T-cell (primary cell): ENCODE measurements around the gene PCK2. TPM values are rescaled to one million over a fixed set of nuclear protein-coding genes. Genes with fewer than 3 reads are reported as not detected.

ENCODE experiments used
- ATAC-seq, 4 experiments: fragments of 200-7000 bp in 3 of 4; fragments of 150-1000 bp in 1 of 4; cut with Tn5 transposase; replicated peaks in 1 of 4; 1 replicate in 3 of 4; 2 replicates in 1 of 4; pipeline ENCODE4 v1.10.0; 2021; ENCODE audit warnings: moderate library complexity in 3 of 4, mild to moderate bottlenecking in 2 of 4, moderate number of reproducible peaks in 1 of 4
- CTCF ChIA-PET, 2 donors: fragments of 300-600 bp; sonication (Branson Sonifier 250); formaldehyde crosslinking; loops; one replicate each; lab custom pipeline; 2022; ENCODE audit warnings: antibody characterized with exemption in 2 of 2; lab: Charles Lee
- POLR2A ChIA-PET, 2 donors: fragments of 300-600 bp; sonication (Branson Sonifier 250); formaldehyde crosslinking; loops; one replicate each; lab custom pipeline; 2022; ENCODE audit warnings: antibody characterized with exemption in 2 of 2; lab: Charles Lee
- DNase-seq, 35 experiments: peaks; one replicate each; pipeline versions ENCODE4 v3.0.0 to v3.0.0-alpha.2; 2013 to 2023
- H3K27ac ChIP-seq: one replicate; pipeline ENCODE4 v1.5.1; 2013; ENCODE audit warnings: low read length
- H3K27me3 ChIP-seq, 2 experiments: replicated peaks in 1 of 2; 1 replicate in 1 of 2; 2 replicates in 1 of 2; pipeline versions ENCODE4 v1.6.1 to v1.7.0; 2013; ENCODE audit warnings: low read length in 1 of 2, mixed read lengths in 1 of 2; ENCODE audit not compliant: control insufficient read depth in 2 of 2, insufficient read depth in 2 of 2; ENCODE audit errors: extremely low read depth in 1 of 2
- H3K36me3 ChIP-seq, 2 donors: 1 replicate in 1 of 2; 2 replicates in 1 of 2; pipeline versions ENCODE4 v1.6.1 to v1.7.0; 2013; ENCODE audit warnings: low read length in 1 of 2; ENCODE audit not compliant: control insufficient read depth in 2 of 2, insufficient read depth in 1 of 2; ENCODE audit errors: extremely low read depth in 1 of 2
- H3K4me1 ChIP-seq, 2 experiments: 1 replicate in 1 of 2; 2 replicates in 1 of 2; pipeline versions ENCODE4 v1.6.1 to v1.7.0; 2013; ENCODE audit warnings: low read length in 2 of 2, mixed read lengths in 1 of 2; ENCODE audit not compliant: insufficient read depth in 2 of 2, control insufficient read depth in 1 of 2; ENCODE audit errors: extremely low read depth in 1 of 2
- H3K4me3 ChIP-seq, 2 donors: 1 replicate in 1 of 2; 2 replicates in 1 of 2; pipeline versions ENCODE4 v1.5.1 to v1.7.0; 2013; ENCODE audit warnings: mild to moderate bottlenecking in 2 of 2, low read length in 1 of 2, moderate library complexity in 1 of 2; ENCODE audit not compliant: control insufficient read depth in 1 of 2; ENCODE audit errors: extremely low read depth in 1 of 2
- H3K9me3 ChIP-seq: 2 replicates; pipeline ENCODE4 v1.7.0; 2013
- H3K27ac Mint-ChIP-seq, 2 donors: one replicate each; pipeline ENCODE4 v1.8.0; 2020 to 2021; ENCODE audit warnings: mild to moderate bottlenecking in 2 of 2, mixed read lengths in 2 of 2
- H3K27me3 Mint-ChIP-seq, 2 donors: one replicate each; pipeline ENCODE4 v1.8.0; 2021 to 2022; ENCODE audit warnings: mixed read lengths in 2 of 2
- H3K36me3 Mint-ChIP-seq: one replicate; pipeline ENCODE4 v1.8.0; 2021; ENCODE audit warnings: mixed read lengths
- H3K4me1 Mint-ChIP-seq, 3 donors: one replicate each; pipeline ENCODE4 v1.8.0; 2020 to 2022; ENCODE audit warnings: mixed read lengths in 3 of 3, mild to moderate bottlenecking in 1 of 3
- H3K4me3 Mint-ChIP-seq, 3 donors: one replicate each; pipeline ENCODE4 v1.8.0; 2020 to 2022; ENCODE audit warnings: mild to moderate bottlenecking in 3 of 3, mixed read lengths in 3 of 3, moderate library complexity in 3 of 3
- H3K9me3 Mint-ChIP-seq, 3 donors: one replicate each; pipeline ENCODE4 v1.8.0; 2020 to 2022; ENCODE audit warnings: mixed read lengths in 3 of 3
- WGBS: methylation state at CpG from one replicate; pipeline ENCODE4 v1.1.5; 2013; ENCODE audit warnings: missing lambda C conversion rate; ENCODE audit not compliant: insufficient coverage; 5-methylcytosine and 5-hydroxymethylcytosine counted together
- total RNA-seq, 35 experiments: library from RNA in 6 of 35; stranded (reverse) in 6 of 35; fragments of 120-200 nt in 1 of 35; gene quantifications; one replicate each; pipeline versions ENCODE4 v1.2.1 to v1.2.4 and lab custom pipeline; 2013 to 2026

PCK2 gene
- total RNA-seq, 5 donors from 2014 or later (not counting 1 experiment from before 2014, with no cell fraction given), result 11.8 to 35.5 (median 29.4) TPM

DNA sequence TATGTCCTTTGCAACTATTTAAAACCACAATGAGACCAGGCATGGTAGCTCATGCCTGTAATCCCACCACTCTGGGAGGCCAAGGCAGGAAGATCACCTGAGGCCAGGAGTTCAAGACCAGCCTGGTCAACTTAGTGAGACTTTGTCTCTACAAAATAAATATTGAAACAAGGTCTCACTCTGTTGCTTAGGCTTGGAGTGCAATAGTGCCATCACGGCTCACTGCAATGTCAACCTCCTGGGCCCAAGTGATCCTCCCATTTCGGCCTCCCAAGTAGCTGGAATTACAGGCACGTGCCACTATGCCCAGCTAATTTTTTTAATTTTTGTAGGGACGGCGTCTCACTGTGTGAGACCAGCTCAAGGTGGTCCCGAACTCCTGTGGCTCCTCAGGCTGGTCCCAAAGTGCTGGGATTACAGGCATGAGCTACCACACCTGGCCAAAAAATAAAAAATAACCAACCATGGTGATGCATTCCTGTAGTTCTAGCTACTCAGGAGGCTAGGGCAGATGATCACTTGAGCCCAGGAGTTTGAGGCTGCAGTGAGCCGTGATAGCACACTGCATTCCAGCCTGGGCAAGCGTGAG is 35.4 kb downstream of the PCK2 start:
- POLR2A ChIA-PET, result interaction anchor here (0.6 to 0.8 kb wide), 3 partner anchors 13 to 25 kb away, joined by 4 to 5 read pairs (median 4); no protein-coding TSS in a partner anchor
- H3K4me3 ChIP-seq, result no peak overlapping the region
- H3K9me3 Mint-ChIP-seq, result no peaks in the 10 kb centered on the region
- no peak overlapping the region for H3K27ac ChIP-seq
- no peak overlapping the region for H3K4me3 Mint-ChIP-seq
- no peaks in the 10 kb centered on the region for H3K9me3 ChIP-seq
- no peaks in the 10 kb centered on the region for H3K27me3 Mint-ChIP-seq
- CTCF ChIA-PET, result interaction anchor here (0.6 to 1.3 kb wide), 2 partner anchors 13 to 21 kb away, joined by 5 to 6 read pairs; no protein-coding TSS in a partner anchor
- no peak overlapping the region for H3K27ac Mint-ChIP-seq
- peaks cover 8 to 17% of the 10 kb centered on the region in 2 experiments for H3K4me1 ChIP-seq
- no peaks in the 10 kb centered on the region for H3K27me3 ChIP-seq
- ATAC-seq (no peak), DNase-seq (no peak)
- H3K36me3 Mint-ChIP-seq, result no peaks in the 10 kb centered on the region
- WGBS, result 100% methylated on average over 2 of the region's 8 CpGs
- peaks cover 17 to 24% (median 20%) of the 10 kb centered on the region in 3 donors for H3K4me1 Mint-ChIP-seq
- H3K36me3 ChIP-seq, result no peaks in the 10 kb centered on the region

DNA sequence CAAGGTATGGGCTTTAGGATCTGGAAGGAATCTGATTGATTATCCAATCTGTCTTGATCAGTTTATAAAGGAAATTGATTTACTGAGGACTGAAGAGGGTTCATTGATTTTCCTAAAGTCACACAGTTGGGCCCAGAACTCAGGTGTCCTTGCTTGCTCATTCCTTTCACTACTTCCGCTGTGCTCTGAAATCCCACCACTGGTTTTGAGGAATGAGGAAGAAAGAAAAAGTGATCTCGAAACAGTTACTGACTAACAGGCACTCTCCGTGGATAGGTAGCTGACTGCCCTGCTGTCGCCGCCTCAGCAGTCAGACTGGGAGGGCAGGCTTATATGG is 36.2 kb downstream of the PCK2 start, which contains the start of gene FITM1:
TSS of gene FITM1 (plus strand) at position 280 of the 337 bp plus-strand sequence. CDS start 905 bp downstream, outside the sequence.
- ATAC-seq (no peak), DNase-seq (no peak)
- peak within 1 kb of the TSS; percentile 77 to 80 for H3K27ac Mint-ChIP-seq
- H3K27me3 Mint-ChIP-seq, result no peaks in the 10 kb centered on the region
- no peaks in the 10 kb centered on the region for H3K36me3 Mint-ChIP-seq
- Histone ChIP-seq H3K4me1 (peaks cover 9 to 20% of the 10 kb centered on the region in 2 experiments), H3K9me3 (no peaks in the 10 kb centered on the region), H3K27me3 (no peaks in the 10 kb centered on the region), H3K36me3 (no peaks in the 10 kb centered on the region), H3K27ac (no peak within 1 kb of the TSS), H3K4me3 (no peak within 1 kb of the TSS)
- CTCF ChIA-PET, result interaction anchor here in 1 of 2 donors (1.3 kb wide), 1 partner anchor 15 kb away, joined by 3 read pairs; no protein-coding TSS in a partner anchor
- POLR2A ChIA-PET, result interaction anchor here in 1 of 2 donors (0.7 kb wide), 1 partner anchor 14 kb away, joined by 4 read pairs; no protein-coding TSS in a partner anchor
- peaks cover 23 to 28% (median 24%) of the 10 kb centered on the region in 3 donors for H3K4me1 Mint-ChIP-seq
- H3K9me3 Mint-ChIP-seq, result no peaks in the 10 kb centered on the region
- H3K4me3 Mint-ChIP-seq, result no peak within 1 kb of the TSS
- 96% methylated on average over 4 of the region's 5 CpGs for WGBS

DNA sequence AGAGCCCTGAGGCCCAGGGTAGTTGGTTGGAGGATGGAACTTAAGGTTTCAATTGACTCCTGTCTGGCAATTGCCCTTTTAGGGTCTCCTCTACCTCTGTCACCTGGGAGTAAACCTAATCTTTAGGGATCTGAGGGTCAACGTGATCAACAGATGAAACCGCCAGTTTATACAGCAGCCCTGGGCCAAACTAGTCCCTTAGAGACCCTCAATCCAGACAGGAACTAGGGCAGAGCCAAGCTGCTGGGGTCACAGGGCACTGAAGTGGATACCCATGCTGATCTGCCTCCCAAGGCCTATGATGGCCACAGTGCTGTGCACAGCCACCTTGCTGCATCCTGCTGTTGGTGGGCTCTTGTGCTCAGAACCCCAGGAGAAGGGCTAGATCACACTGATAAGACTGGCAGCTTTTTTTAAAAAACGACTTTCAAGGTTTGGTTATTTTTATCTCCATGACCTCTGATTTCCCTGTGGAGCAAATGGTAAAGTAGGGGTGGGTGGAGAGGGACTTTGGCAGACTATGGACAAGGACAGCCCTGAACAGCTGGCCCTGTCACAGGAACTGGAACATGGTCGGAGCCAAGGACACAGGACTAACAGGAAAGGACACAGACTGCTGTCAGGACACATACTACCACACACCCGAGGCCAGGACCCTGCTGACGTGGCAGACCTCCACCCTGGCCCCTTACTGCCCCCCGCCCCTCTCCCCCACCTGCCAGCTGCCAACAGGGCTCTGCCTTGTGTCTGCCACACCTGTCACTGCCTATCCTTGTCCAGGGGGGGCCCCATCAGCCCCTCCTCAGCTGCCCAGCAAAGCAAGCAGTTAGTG is 36.8 kb downstream of the PCK2 start:
- H3K27me3 Mint-ChIP-seq, result no peaks in the 10 kb centered on the region
- 73% methylated on average over 3 of the region's 7 CpGs for WGBS
- Histone ChIP-seq H3K4me3 (no peak overlapping the region), H3K27ac (no peak overlapping the region), H3K9me3 (no peaks in the 10 kb centered on the region), H3K27me3 (no peaks in the 10 kb centered on the region), H3K4me1 (peaks cover 11 to 23% of the 10 kb centered on the region in 2 experiments), H3K36me3 (no peaks in the 10 kb centered on the region)
- DNase-seq (no peak), ATAC-seq (no peak)
- ChIA-PET CTCF (interaction anchor here in 1 of 2 donors (1.3 kb wide), 1 partner anchor 16 kb away, joined by 3 read pairs; no protein-coding TSS in a partner anchor), POLR2A (no interaction called here)
- peaks cover 27 to 30% (median 27%) of the 10 kb centered on the region in 3 donors for H3K4me1 Mint-ChIP-seq
- H3K9me3 Mint-ChIP-seq, result no peaks in the 10 kb centered on the region
- no peaks in the 10 kb centered on the region for H3K36me3 Mint-ChIP-seq
- no peak overlapping the region for H3K4me3 Mint-ChIP-seq
- H3K27ac Mint-ChIP-seq, result peak overlapping the region; percentile 77 to 80

DNA sequence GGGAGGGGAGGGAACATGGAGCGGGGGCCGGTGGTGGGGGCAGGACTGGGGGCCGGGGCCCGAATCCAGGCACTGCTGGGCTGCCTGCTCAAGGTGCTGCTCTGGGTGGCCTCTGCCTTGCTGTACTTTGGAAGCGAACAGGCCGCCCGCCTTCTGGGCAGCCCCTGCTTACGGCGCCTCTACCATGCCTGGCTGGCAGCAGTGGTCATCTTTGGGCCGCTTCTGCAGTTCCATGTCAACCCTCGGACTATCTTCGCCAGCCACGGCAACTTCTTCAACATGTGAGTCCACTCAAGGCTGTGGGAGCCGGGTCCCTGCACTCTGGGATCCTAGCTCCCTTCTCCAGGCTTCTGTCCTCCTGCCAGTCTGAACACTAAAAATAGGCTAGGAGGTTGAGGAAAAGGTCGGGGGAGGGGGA is 37.4 kb downstream of the PCK2 start:
- DNase-seq (no peak), ATAC-seq (no peak)
- Mint-ChIP-seq H3K27ac (peak overlapping the region; percentile 91 to 94), H3K27me3 (no peaks in the 10 kb centered on the region), H3K4me1 (peaks cover 27 to 32% (median 28%) of the 10 kb centered on the region in 3 donors), H3K36me3 (no peaks in the 10 kb centered on the region), H3K4me3 (peak overlapping the region in 1 of 3 donors; percentile 61), H3K9me3 (no peaks in the 10 kb centered on the region)
- peak overlapping the region; percentile 67 for H3K27ac ChIP-seq
- ChIA-PET POLR2A (no interaction called here), CTCF (interaction anchor here in 1 of 2 donors (1.3 kb wide), 1 partner anchor 16 kb away, joined by 3 read pairs; no protein-coding TSS in a partner anchor)
- H3K36me3 ChIP-seq, result no peaks in the 10 kb centered on the region
- H3K9me3 ChIP-seq, result no peaks in the 10 kb centered on the region
- H3K27me3 ChIP-seq, result no peaks in the 10 kb centered on the region
- no peak overlapping the region for H3K4me3 ChIP-seq
- H3K4me1 ChIP-seq, result peaks cover 12 to 26% of the 10 kb centered on the region in 2 experiments
- WGBS, result 98% methylated on average over 10 of the region's 15 CpGs

DNA sequence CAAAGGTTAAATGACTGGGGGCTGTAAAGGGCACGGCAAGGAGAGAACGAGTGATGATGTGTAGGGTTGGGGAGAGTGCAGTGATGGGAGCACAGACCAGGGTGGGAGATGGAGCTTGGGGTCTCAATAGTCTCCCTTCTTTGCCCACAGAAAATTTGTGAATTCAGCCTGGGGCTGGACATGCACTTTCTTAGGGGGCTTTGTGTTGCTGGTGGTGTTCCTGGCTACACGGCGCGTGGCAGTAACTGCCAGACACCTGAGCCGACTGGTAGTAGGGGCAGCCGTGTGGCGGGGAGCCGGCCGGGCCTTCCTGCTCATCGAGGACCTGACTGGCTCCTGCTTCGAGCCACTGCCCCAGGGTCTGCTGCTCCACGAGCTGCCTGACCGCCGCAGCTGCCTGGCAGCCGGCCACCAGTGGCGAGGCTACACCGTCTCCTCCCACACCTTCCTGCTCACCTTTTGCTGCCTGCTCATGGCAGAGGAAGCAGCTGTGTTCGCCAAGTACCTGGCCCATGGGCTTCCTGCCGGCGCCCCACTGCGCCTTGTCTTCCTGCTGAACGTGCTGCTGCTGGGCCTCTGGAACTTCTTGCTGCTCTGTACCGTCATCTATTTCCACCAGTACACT is 38.1 kb downstream of the PCK2 start:
- Mint-ChIP-seq H3K27ac (peak overlapping the region; percentile 91 to 94), H3K27me3 (no peaks in the 10 kb centered on the region), H3K4me1 (peaks cover 34 to 39% (median 34%) of the 10 kb centered on the region in 3 donors), H3K9me3 (no peaks in the 10 kb centered on the region), H3K36me3 (peaks cover 2% of the 10 kb centered on the region), H3K4me3 (peak overlapping the region; percentile 9 to 61 (median 13))
- peaks cover 0 to 2% of the 10 kb centered on the region in 2 donors for H3K36me3 ChIP-seq
- ChIA-PET CTCF (no interaction called here), POLR2A (no interaction called here)
- DNase-seq (peak in 19 of 35 experiments; percentile 20 to 55 (median 33)), ATAC-seq (peak in 2 of 4 experiments; percentile 19 to 24)
- WGBS, result 35% methylated on average over 23 of the region's 24 CpGs
- peaks cover 17 to 32% of the 10 kb centered on the region in 2 experiments for H3K4me1 ChIP-seq
- no peaks in the 10 kb centered on the region for H3K9me3 ChIP-seq
- no peak overlapping the region for H3K4me3 ChIP-seq
- peak overlapping the region; percentile 67 for H3K27ac ChIP-seq
- H3K27me3 ChIP-seq, result no peaks in the 10 kb centered on the region
